Aorta (tissue), 5 donors: Measurements from ENCODE around the gene ABHD17B. TPM values are rescaled to one million over a fixed set of nuclear protein-coding genes. Genes with fewer than 3 reads are reported as not detected.

ENCODE experiments used
- ATAC-seq: fragments of 200-7000 bp; cut with Tn5 transposase; one replicate; pipeline ENCODE4 v1.9.1; 2022; ENCODE audit warnings: moderate library complexity; ENCODE audit not compliant: low FRiP score
- DNase-seq, 2 donors: peaks; one replicate each; pipeline ENCODE4 v3.0.0-alpha.2; 2020
- H3K27ac ChIP-seq, 2 donors: one replicate each; pipeline ENCODE4 v1.5.1; 2013; ENCODE audit warnings: low read length in 2 of 2, mild to moderate bottlenecking in 2 of 2, moderate library complexity in 2 of 2, control low read depth in 1 of 2, inconsistent platforms in 1 of 2, low read depth in 1 of 2
- H3K27me3 ChIP-seq, 2 donors: one replicate each; pipeline ENCODE4 v1.6.1; 2013; ENCODE audit warnings: control low read depth in 1 of 2, low read length in 1 of 2, mild to moderate bottlenecking in 1 of 2, moderate library complexity in 1 of 2; ENCODE audit not compliant: insufficient read depth in 2 of 2, control insufficient read depth in 1 of 2
- H3K36me3 ChIP-seq, 2 donors: one replicate each; pipeline ENCODE4 v1.6.1; 2013; ENCODE audit warnings: control low read depth in 1 of 2, low read length in 1 of 2, mild to moderate bottlenecking in 1 of 2; ENCODE audit not compliant: insufficient read depth in 2 of 2, control insufficient read depth in 1 of 2
- H3K4me1 ChIP-seq, 2 donors: one replicate each; pipeline ENCODE4 v1.6.1; 2013; ENCODE audit warnings: low read length in 2 of 2, control low read depth in 1 of 2, mild to moderate bottlenecking in 1 of 2, moderate library complexity in 1 of 2; ENCODE audit not compliant: insufficient read depth in 2 of 2, control insufficient read depth in 1 of 2
- H3K4me3 ChIP-seq, 2 donors: one replicate each; pipeline ENCODE4 v1.5.1; 2013; ENCODE audit warnings: low read length in 2 of 2, control low read depth in 1 of 2, mild to moderate bottlenecking in 1 of 2
- H3K9me3 ChIP-seq: one replicate; pipeline ENCODE4 v1.6.1; 2013; ENCODE audit warnings: mild to moderate bottlenecking, low read length; ENCODE audit not compliant: control insufficient read depth
- WGBS, 2 donors: extraction: QIAGEN DNeasy Blood & Tissue Kit; methylation state at CpG; one replicate each; pipeline ENCODE4 v1.1.7; 2013; 5-methylcytosine and 5-hydroxymethylcytosine counted together
- intact Hi-C, 2 donors: fragments of 100-400 bp; cut with DNase I; formaldehyde crosslinking; loops; one replicate each; pipeline versions ENCODE4 v1.14.2 to v1.15.0; 2022
- polyA plus RNA-seq, 2 donors: library from polyadenylated mRNA; stranded (reverse); fragments of 200-250 nt; gene quantifications; one replicate each; pipeline ENCODE4 v1.2.3, GENCODE V29; 2013
- total RNA-seq, 2 donors: library from RNA; stranded (reverse); fragmentation: NEBNext Ultra II Directional; extraction: Animal tissue kit (Norgen Biotek cat#: 25700); gene quantifications; one replicate each; pipeline ENCODE4 v1.2.1, GENCODE V29; 2021
- donor health status: healthy with polysubstance abuse.
- donor health status: Bipolar disorder and iron deficiency.
- donor health status: DM: no; HTN: no; CAD: no.
- donor health status: DM: no; HTN: no; CAD: no.
- donor health status: DM: yes; HTN: yes; CAD: no.

Gene ABHD17B
- total and polyA plus RNA-seq, 4 donors: 6.6 to 38.0 (median 11.8) TPM

- DNase-seq (no peak), ATAC-seq (no peak)
- 75 to 78% methylated on average over 4 of the region's 4 CpGs for WGBS, 2 donors
- Histone ChIP-seq H3K4me3 (no peak overlapping the region), H3K9me3 (no peaks in the 10 kb centered on the region), H3K36me3 (no peaks in the 10 kb centered on the region), H3K27ac (peak overlapping the region in 1 of 2 donors; percentile 48), H3K27me3 (no peaks in the 10 kb centered on the region), H3K4me1 (peaks cover 2 to 4% of the 10 kb centered on the region in 2 donors)
- intact Hi-C loops: no loop called here
These were observed 26.2 kb upstream of the ABHD17B start for GRCh38 chr9:71937070-71937625.

GRCh38 chr9:71936066-71936465, 25.1 kb upstream of the ABHD17B start:
- no peaks in the 10 kb centered on the region for H3K27me3 ChIP-seq
- ATAC-seq: no peak
- intact Hi-C loops: no loop called here
- H3K4me3 ChIP-seq: no peak overlapping the region
- DNase-seq: no peak
- no peaks in the 10 kb centered on the region for H3K36me3 ChIP-seq
- peaks cover 1 to 4% of the 10 kb centered on the region in 2 donors for H3K4me1 ChIP-seq
- H3K27ac ChIP-seq: peak overlapping the region; percentile 43 to 44
- no peaks in the 10 kb centered on the region for H3K9me3 ChIP-seq
- WGBS, 2 donors: 28 to 30% methylated on average over 1 of the region's 1 CpG

- no peak for ATAC-seq
- no peaks in the 10 kb centered on the region for H3K9me3 ChIP-seq
- intact Hi-C loops: no loop called here
- no peak overlapping the region for H3K27ac ChIP-seq
- no peaks in the 10 kb centered on the region for H3K27me3 ChIP-seq
- H3K4me1 ChIP-seq: peaks cover 0 to 3% of the 10 kb centered on the region in 2 donors
- DNase-seq: no peak
- no peak overlapping the region for H3K4me3 ChIP-seq
- H3K36me3 ChIP-seq: no peaks in the 10 kb centered on the region
- WGBS, 2 donors: 16 to 36% methylated on average over 2 of the region's 2 CpGs
These were observed 20.2 kb upstream of the ABHD17B start for GRCh38 chr9:71931166-71931565.

GRCh38 chr9:71929791-71930440, 18.9 kb upstream of the ABHD17B start:
- no peak for DNase-seq
- WGBS, 2 donors: 35 to 39% methylated on average over 2 of the region's 2 CpGs
- Histone ChIP-seq H3K4me3 (no peak overlapping the region), H3K4me1 (peaks cover 0 to 1% of the 10 kb centered on the region in 2 donors), H3K27ac (no peak overlapping the region), H3K9me3 (no peaks in the 10 kb centered on the region), H3K36me3 (no peaks in the 10 kb centered on the region), H3K27me3 (no peaks in the 10 kb centered on the region)
- no peak for ATAC-seq
- intact Hi-C loops: no loop called here

GRCh38 chr9:71929223-71929622, 18.2 kb upstream of the ABHD17B start:
- ATAC-seq (no peak), DNase-seq (no peak)
- no peaks in the 10 kb centered on the region for H3K9me3 ChIP-seq
- H3K4me1 ChIP-seq: peaks cover 0 to 1% of the 10 kb centered on the region in 2 donors
- H3K4me3 ChIP-seq: no peak overlapping the region
- WGBS, 2 donors: 77 to 90% methylated on average over 2 of the region's 2 CpGs
- no peak overlapping the region for H3K27ac ChIP-seq
- intact Hi-C loops: no loop called here
- no peaks in the 10 kb centered on the region for H3K27me3 ChIP-seq
- H3K36me3 ChIP-seq: no peaks in the 10 kb centered on the region

GRCh38 chr9:71928806-71929205, 17.8 kb upstream of the ABHD17B start:
- Histone ChIP-seq H3K4me3 (no peak overlapping the region), H3K9me3 (no peaks in the 10 kb centered on the region), H3K4me1 (no peaks in the 10 kb centered on the region), H3K27me3 (no peaks in the 10 kb centered on the region), H3K36me3 (no peaks in the 10 kb centered on the region), H3K27ac (no peak overlapping the region)
- intact Hi-C loops: no loop called here
- ATAC-seq (no peak), DNase-seq (no peak)
- 97 to 100% methylated on average over 2 of the region's 2 CpGs for WGBS, 2 donors

- intact Hi-C loops: no loop called here
- H3K27me3 ChIP-seq: no peaks in the 10 kb centered on the region
- H3K4me1 ChIP-seq: no peaks in the 10 kb centered on the region
- 97% methylated on average over 1 of the region's 1 CpG for WGBS, 2 donors
- H3K36me3 ChIP-seq: no peaks in the 10 kb centered on the region
- ATAC-seq (no peak), DNase-seq (no peak)
- H3K4me3 ChIP-seq: no peak overlapping the region
- H3K27ac ChIP-seq: no peak overlapping the region
- no peaks in the 10 kb centered on the region for H3K9me3 ChIP-seq
These were observed 17.4 kb upstream of the ABHD17B start for GRCh38 chr9:71928376-71928775.

- Histone ChIP-seq H3K4me1 (no peaks in the 10 kb centered on the region), H3K9me3 (no peaks in the 10 kb centered on the region), H3K27ac (no peak overlapping the region), H3K4me3 (no peak overlapping the region), H3K36me3 (no peaks in the 10 kb centered on the region), H3K27me3 (no peaks in the 10 kb centered on the region)
- no peak for DNase-seq
- ATAC-seq: no peak
- intact Hi-C loops: no loop called here
These were observed 14.8 kb upstream of the ABHD17B start for GRCh38 chr9:71925834-71926233.

- Histone ChIP-seq H3K27me3 (no peaks in the 10 kb centered on the region), H3K4me1 (peaks cover 0 to 3% of the 10 kb centered on the region in 2 donors), H3K4me3 (no peak overlapping the region), H3K27ac (no peak overlapping the region), H3K9me3 (no peaks in the 10 kb centered on the region), H3K36me3 (no peaks in the 10 kb centered on the region)
- ATAC-seq (no peak), DNase-seq (no peak)
- intact Hi-C loops: no loop called here
These were observed 13.6 kb upstream of the ABHD17B start for GRCh38 chr9:71924576-71924975.
